ACHN (cell line): ENCODE measurements around the gene CHD3.

ENCODE experiments used
- DNase-seq: peaks from one replicate; pipeline ENCODE4 v3.0.0-alpha.2; 2015
- in situ Hi-C: cut with HindIII; loops from 2 replicates; pipeline ENCODE4 v1.10.0; 2017; ENCODE audit warnings: low sequenced_read_pairs, low pct_ligation_motif_present, low pct_unique_long_range_greater_than_20kb

CHD3 gene

DNA sequence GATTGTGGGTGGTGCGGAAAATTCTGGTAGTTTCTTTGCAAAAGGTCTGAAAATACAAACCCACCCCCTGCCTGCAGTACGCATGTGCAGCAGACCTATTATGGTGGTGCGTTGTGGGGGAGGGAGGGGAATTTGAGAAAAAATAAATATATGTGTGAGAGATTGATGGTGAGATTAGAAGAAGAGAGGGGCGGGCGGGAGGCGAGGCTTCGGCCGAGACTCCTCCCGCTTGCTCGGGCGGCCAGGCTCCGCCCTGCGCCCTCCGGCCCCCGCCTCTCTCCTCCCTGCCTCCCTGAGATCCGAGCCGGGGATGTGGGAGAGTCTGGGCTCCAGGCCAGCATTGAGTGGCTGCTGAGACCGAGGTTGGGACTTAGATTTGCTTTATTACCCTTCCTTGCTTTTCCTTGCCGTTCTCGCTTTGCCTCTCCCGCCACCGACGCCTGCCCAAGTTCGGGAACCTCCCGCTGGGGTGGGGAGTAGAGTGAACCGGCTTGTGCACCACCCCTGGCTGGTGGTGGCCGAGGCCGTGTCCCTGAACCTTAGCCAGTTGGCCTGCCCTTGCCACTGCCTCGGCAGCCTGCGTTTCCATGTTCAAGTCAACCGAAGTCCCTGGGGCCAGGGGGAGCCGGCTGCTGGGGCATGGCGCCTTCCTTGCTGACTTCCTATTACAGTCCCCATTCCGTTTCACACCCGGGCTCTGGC, 956 bp upstream of the CHD3 start:
- in situ Hi-C loops, result no loop called here
- peak; percentile 96 for DNase-seq

GRCh38 chr17:7889166-7889955, 772 bp downstream of the CHD3 start:
- in situ Hi-C loops, result no loop called here
- peak; percentile 94 for DNase-seq

GRCh38 chr17:7893187-7893880, 4.7 kb downstream of the CHD3 start:
- in situ Hi-C loops, result no loop called here
- DNase-seq, result no peak

DNA sequence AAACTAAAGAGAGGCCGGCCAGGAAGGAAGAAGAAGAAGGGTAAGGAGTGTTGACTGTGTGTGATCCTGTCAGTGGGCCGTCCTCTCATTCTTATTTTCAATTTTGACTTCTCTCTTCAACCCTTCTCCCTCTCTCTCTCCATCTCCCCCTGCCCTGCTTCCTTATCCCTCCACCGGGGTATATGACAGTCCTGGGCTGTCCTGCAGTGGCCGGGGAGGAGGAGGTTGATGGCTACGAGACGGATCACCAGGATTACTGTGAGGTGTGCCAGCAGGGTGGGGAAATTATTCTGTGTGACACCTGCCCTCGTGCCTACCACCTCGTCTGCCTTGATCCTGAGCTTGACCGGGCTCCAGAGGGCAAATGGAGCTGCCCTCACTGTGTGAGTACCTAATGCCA, 5.6 kb downstream of the CHD3 start:
- in situ Hi-C loops, result no loop called here
- no peak for DNase-seq

DNA sequence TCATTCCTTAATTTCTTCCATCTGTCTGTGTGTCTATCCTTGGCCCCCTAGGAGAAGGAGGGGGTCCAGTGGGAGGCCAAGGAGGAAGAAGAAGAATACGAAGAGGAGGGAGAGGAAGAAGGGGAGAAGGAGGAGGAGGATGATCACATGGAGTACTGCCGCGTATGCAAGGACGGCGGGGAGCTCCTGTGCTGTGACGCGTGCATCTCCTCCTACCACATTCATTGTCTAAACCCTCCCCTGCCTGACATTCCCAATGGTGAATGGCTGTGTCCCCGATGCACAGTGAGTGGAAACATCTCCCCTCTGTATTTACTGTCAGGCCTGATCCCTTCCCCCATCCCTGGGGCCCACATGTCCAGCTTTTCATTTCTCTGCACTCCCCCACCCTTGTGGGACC, 6.3 kb downstream of the CHD3 start:
- DNase-seq, result no peak
- in situ Hi-C loops, result no loop called here

DNA sequence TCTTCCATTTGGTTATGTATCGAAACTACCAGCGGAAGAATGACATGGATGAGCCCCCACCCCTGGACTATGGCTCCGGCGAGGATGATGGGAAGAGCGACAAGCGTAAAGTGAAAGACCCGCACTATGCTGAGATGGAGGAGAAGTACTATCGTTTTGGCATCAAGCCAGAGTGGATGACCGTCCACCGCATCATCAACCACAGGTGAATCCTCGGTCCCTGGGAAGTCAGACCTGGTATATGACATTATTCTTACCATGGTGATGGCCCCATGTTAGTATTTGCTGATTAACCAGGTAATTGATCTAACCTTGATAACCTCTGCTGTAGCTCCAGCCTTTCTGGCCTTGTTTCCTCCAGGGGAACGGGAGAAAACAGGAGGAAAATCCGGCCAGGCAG, 8.5 kb downstream of the CHD3 start:
- in situ Hi-C loops, result no loop called here
- DNase-seq, result no peak

- DNase-seq, result peak; percentile 30
- in situ Hi-C loops, result no loop called here
Measured at GRCh38 chr17:7897773-7898172, 9.2 kb downstream of the CHD3 start.

DNA sequence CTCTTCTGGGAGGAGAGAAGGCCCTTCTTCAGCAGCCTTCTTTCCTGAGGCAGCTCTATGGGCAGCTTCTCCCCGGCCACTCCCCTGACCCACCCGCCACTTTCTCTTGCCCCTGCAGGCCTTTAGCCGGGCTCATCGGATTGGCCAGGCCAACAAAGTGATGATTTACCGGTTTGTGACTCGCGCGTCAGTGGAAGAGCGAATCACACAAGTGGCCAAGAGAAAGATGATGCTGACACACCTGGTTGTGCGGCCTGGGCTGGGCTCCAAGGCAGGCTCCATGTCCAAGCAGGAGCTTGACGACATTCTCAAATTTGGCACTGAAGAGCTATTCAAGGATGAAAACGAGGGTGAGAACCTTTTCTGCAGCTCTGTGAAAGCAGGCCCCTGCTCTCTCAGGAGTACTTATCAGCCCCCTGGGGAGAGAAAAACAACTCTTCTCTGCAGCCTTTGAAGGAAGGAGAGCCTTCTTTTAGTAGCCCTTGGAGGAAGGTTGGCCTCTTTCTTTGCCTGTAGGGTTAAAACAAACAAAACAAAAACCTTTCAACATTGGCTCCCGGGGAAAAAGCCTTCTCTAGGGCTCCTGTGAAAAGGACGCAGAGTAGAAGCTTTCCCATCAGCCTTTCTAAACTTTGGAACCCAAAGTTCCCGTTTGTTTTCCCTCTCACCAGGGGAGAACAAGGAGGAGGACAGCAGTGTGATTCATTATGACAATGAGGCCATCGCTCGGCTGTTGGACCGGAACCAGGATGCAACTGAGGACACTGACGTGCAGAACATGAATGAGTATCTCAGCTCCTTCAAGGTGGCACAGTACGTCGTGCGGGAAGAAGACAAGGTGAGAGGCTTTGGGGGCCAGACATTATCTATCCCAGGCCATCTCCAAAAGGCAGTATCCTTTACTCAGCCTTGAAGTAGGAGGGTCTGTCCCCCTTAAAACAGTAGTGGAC, 14.8 kb downstream of the CHD3 start:
- in situ Hi-C loops, result no loop called here

DNA sequence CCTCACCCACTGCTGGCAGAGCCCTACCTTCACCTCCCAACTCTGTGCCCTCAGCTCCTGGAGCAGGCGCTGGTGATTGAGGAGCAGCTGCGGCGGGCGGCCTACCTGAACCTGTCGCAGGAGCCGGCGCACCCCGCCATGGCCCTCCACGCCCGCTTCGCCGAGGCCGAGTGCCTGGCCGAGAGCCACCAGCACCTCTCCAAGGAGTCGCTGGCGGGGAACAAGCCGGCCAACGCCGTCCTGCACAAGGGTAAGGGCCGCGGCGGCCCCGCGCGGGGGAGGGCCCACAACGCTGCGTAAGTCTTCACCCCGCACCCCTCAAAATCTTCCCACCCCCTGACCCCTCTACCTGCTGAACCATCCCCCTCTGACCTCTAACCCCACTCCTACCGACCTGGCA, 20.5 kb downstream of the CHD3 start:
- no peak for DNase-seq
- in situ Hi-C loops, result no loop called here

More for the DNA sequence above, 14.8 kb downstream of the CHD3 start:
- no peak for DNase-seq

- in situ Hi-C loops, result no loop called here
- DNase-seq, result no peak
Measured at GRCh38 chr17:7910281-7910680, 21.7 kb downstream of the CHD3 start.

DNA sequence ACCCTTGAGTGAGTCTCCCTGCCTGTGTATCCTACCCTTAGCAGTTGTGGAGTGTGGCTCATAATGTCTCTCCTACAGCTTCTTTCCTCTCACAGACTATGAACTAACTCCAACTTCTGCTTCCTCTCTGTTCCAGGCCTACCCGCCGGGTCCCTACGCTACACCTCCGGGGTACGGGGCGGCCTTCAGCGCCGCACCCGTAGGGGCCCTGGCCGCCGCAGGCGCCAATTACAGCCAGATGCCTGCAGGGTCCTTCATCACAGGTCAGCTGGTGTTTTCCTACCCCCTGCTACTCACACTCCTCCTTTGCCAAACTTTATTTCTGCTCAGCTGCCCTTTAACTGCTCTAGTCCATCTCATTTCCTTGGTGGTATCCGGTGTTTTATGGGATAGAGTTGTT, 22.1 kb downstream of the CHD3 start:
- in situ Hi-C loops, result no loop called here

GRCh38 chr17:7911116-7911515, 22.5 kb downstream of the CHD3 start:
- DNase-seq, result no peak
- in situ Hi-C loops, result no loop called here

More for the DNA sequence above, 22.1 kb downstream of the CHD3 start:
- DNase-seq, result no peak

GRCh38 chr17:7912927-7913524, 24.4 kb downstream of the CHD3 start:
- DNase-seq, result peak; percentile 87
- in situ Hi-C loops, result no loop called here

- in situ Hi-C loops, result no loop called here
- DNase-seq, result no peak
Measured at GRCh38 chr17:7915179-7915610, 26.6 kb downstream of the CHD3 start.

GRCh38 chr17:7915611-7916384, 27.2 kb downstream of the CHD3 start, which contains the start of gene RNF227:
Gene RNF227 (minus strand): TSS chr17:7916289. CDS start chr17:7916195, 94 bp downstream.
- peak; percentile 92 for DNase-seq
- in situ Hi-C loops, result no loop called here

- in situ Hi-C loops, result no loop called here
Measured at GRCh38 chr17:7916385-7916682, 27.7 kb downstream of the CHD3 start.

GRCh38 chr17:7916808-7917207, 28.2 kb downstream of the CHD3 start:
- in situ Hi-C loops, result no loop called here

More at GRCh38 chr17:7916385-7916682, 27.7 kb downstream of the CHD3 start:
- DNase-seq, result no peak

More at GRCh38 chr17:7916808-7917207, 28.2 kb downstream of the CHD3 start:
- DNase-seq, result no peak
